ENCODE data around the gene MYH3.

The MYH3 gene

DNA sequence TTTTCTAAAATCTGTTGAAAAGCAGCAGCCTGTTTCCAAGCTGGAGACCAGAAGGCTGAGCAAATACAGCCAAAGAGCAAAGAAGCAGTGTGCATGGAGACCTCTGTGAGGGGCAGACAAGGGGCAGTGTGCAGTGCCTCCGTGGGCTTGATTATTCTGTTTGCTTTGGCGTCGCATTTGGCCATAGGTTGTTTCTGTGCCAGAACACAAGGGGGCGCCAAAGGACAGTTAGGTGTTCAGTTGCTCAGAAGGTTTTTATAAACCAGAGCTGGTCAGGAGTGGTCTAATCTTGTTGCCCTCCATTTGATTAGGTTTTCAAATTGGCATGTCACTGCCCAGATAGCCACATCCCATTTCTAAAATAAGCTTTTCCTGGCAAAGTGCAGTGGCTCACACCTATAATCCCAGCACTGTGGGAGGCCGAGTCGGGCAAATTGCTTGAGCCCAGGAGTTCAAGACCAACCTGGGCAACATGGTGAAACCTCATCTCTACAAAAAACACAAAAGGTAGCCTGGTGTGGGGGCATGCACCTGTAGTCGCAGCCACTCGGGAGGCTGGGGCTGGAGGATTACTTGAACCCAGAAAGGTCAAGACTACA is 10.6 kb downstream of the MYH3 start:
- no peaks in the 10 kb centered on the region for H3K79me2 ChIP-seq (ENCODE audit: control insufficient read depth, low read length)
- H3K27me3 ChIP-seq (ENCODE audit: control insufficient read depth, low read length): no peaks in the 10 kb centered on the region
- no peaks in the 10 kb centered on the region for H3K9me3 ChIP-seq (ENCODE audit: control insufficient read depth, insufficient read depth, low read length)
- no peaks in the 10 kb centered on the region for H3K4me1 ChIP-seq (ENCODE audit: control insufficient read depth, low read length)
- no peak overlapping the region for H3K4me2 ChIP-seq (ENCODE audit: low read length)
- H3K27ac ChIP-seq (ENCODE audit: low read depth, low read length): no peak overlapping the region
- no peaks in the 10 kb centered on the region for H3F3A ChIP-seq (ENCODE audit: control insufficient read depth, insufficient read depth)
- H3K36me3 ChIP-seq (ENCODE audit: control insufficient read depth, low read length): no peaks in the 10 kb centered on the region
- H4K20me1 ChIP-seq (ENCODE audit: control insufficient read depth, insufficient read depth, low read depth, low read length): no peaks in the 10 kb centered on the region
- no peak overlapping the region for H3K4me3 ChIP-seq (ENCODE audit: low read length)
- no peaks in the 10 kb centered on the region for H3K9me2 ChIP-seq (replicated peaks; ENCODE audit: control insufficient read depth, low read length)
- no peak for TF ChIP-seq EZH2phosphoT487 (IDR thresholded peaks at IDR 0.05; ENCODE audit: borderline replicate concordance, low read length)
- TF ChIP-seq CTCF (IDR thresholded peaks at IDR 0.05; ENCODE audit: low read depth, low read length, poor library complexity, severe bottlenecking): peak; percentile 81

GRCh38 chr17:10640475-10640874 is 16.6 kb downstream of the MYH3 start:
- H3K27ac ChIP-seq (ENCODE audit: low read depth, low read length): no peak overlapping the region
- no peaks in the 10 kb centered on the region for H3F3A ChIP-seq (ENCODE audit: control insufficient read depth, insufficient read depth)
- no peaks in the 10 kb centered on the region for H3K79me2 ChIP-seq (ENCODE audit: control insufficient read depth, low read length)
- no peaks in the 10 kb centered on the region for H3K27me3 ChIP-seq (ENCODE audit: control insufficient read depth, low read length)
- no peaks in the 10 kb centered on the region for H3K4me1 ChIP-seq (ENCODE audit: control insufficient read depth, low read length)
- H4K20me1 ChIP-seq (ENCODE audit: control insufficient read depth, insufficient read depth, low read depth, low read length): no peaks in the 10 kb centered on the region
- TF ChIP-seq CTCF (IDR thresholded peaks at IDR 0.05; ENCODE audit: low read depth, low read length, poor library complexity, severe bottlenecking) (no peak), EZH2phosphoT487 (IDR thresholded peaks at IDR 0.05; ENCODE audit: borderline replicate concordance, low read length) (no peak)
- H3K9me2 ChIP-seq (replicated peaks; ENCODE audit: control insufficient read depth, low read length): no peaks in the 10 kb centered on the region
- H3K4me3 ChIP-seq (ENCODE audit: low read length): no peak overlapping the region
- no peaks in the 10 kb centered on the region for H3K36me3 ChIP-seq (ENCODE audit: control insufficient read depth, low read length)
- no peak overlapping the region for H3K4me2 ChIP-seq (ENCODE audit: low read length)
- H3K9me3 ChIP-seq (ENCODE audit: control insufficient read depth, insufficient read depth, low read length): no peaks in the 10 kb centered on the region

DNA sequence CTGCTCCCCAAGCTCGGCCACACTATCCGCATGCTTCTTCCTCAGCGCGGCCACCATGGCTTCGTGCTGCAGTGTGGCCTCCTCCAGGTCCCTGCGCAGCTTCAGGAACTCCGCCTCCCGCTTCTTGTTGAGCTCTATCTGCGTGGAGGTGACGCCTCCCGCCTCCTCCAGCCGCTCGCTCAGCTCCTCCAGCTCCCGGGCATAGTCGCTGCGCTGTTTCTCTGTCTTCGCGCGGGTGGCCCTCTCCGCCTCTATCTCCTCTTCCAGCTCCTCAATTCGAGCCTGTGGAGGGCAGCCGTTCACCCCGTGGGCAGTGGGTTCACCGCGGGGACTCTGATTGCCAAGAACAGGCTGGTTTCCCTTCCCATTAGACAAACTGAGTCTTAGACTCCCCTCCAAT is 19.0 kb downstream of the MYH3 start:
- Histone ChIP-seq H3K79me2 (ENCODE audit: control insufficient read depth, low read length) (no peaks in the 10 kb centered on the region), H4K20me1 (ENCODE audit: control insufficient read depth, insufficient read depth, low read depth, low read length) (no peaks in the 10 kb centered on the region), H3K4me2 (ENCODE audit: low read length) (no peak overlapping the region), H3F3A (ENCODE audit: control insufficient read depth, insufficient read depth) (no peaks in the 10 kb centered on the region), H3K9me2 (replicated peaks; ENCODE audit: control insufficient read depth, low read length) (no peaks in the 10 kb centered on the region), H3K36me3 (ENCODE audit: control insufficient read depth, low read length) (no peaks in the 10 kb centered on the region), H3K4me1 (ENCODE audit: control insufficient read depth, low read length) (peaks cover 10% of the 10 kb centered on the region), H3K27ac (ENCODE audit: low read depth, low read length) (no peak overlapping the region), H3K9me3 (ENCODE audit: control insufficient read depth, insufficient read depth, low read length) (no peaks in the 10 kb centered on the region), H3K4me3 (ENCODE audit: low read length) (no peak overlapping the region), H3K27me3 (ENCODE audit: control insufficient read depth, low read length) (no peaks in the 10 kb centered on the region)
- TF ChIP-seq EZH2phosphoT487 (IDR thresholded peaks at IDR 0.05; ENCODE audit: borderline replicate concordance, low read length): no peak
- TF ChIP-seq CTCF (IDR thresholded peaks at IDR 0.05; ENCODE audit: low read depth, low read length, poor library complexity, severe bottlenecking): no peak

Measured in DOHH2 (cell line).